ENCODE measurements around the gene SLC38A8.

Gene SLC38A8

GRCh38 chr16:84015399-84015798, 27.2 kb downstream of the SLC38A8 start:
- CTCF ChIA-PET = no interaction called here
- DNase-seq (ENCODE audit: extremely low spot score) = no peak
- POLR2A ChIA-PET = no interaction called here
- TF ChIP-seq CTCF (IDR thresholded peaks at IDR 0.05; ENCODE audit: control extremely low read depth, extremely low read depth, low read depth, missing control alignments) = no peak

GRCh38 chr16:84014570-84015327, 27.8 kb downstream of the SLC38A8 start:
- POLR2A ChIA-PET = no interaction called here
- TF ChIP-seq CTCF (IDR thresholded peaks at IDR 0.05; ENCODE audit: control extremely low read depth, extremely low read depth, low read depth, missing control alignments) = no peak
- CTCF ChIA-PET = interaction anchor here (1.1 kb wide), 2 partner anchors 72 to 491 kb away, joined by 3 read pairs; no protein-coding TSS in a partner anchor
- DNase-seq (ENCODE audit: extremely low spot score) = no peak

GRCh38 chr16:84013787-84014569, 28.6 kb downstream of the SLC38A8 start:
- POLR2A ChIA-PET = no interaction called here
- peak; percentile 73 for DNase-seq (ENCODE audit: extremely low spot score)
- CTCF ChIA-PET = interaction anchor here (1.1 kb wide), 2 partner anchors 73 to 492 kb away, joined by 3 read pairs; no protein-coding TSS in a partner anchor
- TF ChIP-seq CTCF (IDR thresholded peaks at IDR 0.05; ENCODE audit: control extremely low read depth, extremely low read depth, low read depth, missing control alignments) = no peak

- TF ChIP-seq CTCF (IDR thresholded peaks at IDR 0.05; ENCODE audit: control extremely low read depth, extremely low read depth, low read depth, missing control alignments) = no peak
- POLR2A ChIA-PET = no interaction called here
Observed at GRCh38 chr16:84009282-84009681, 33.3 kb downstream of the SLC38A8 start.

GRCh38 chr16:84007965-84008364, 34.6 kb downstream of the SLC38A8 start:
- DNase-seq (ENCODE audit: extremely low spot score) = no peak
- ChIA-PET CTCF (no interaction called here), POLR2A (no interaction called here)
- TF ChIP-seq CTCF (IDR thresholded peaks at IDR 0.05; ENCODE audit: control extremely low read depth, extremely low read depth, low read depth, missing control alignments) = no peak

More at GRCh38 chr16:84009282-84009681, 33.3 kb downstream of the SLC38A8 start:
- DNase-seq (ENCODE audit: extremely low spot score) = no peak
- CTCF ChIA-PET = no interaction called here

GRCh38 chr16:84007520-84007919, 35.1 kb downstream of the SLC38A8 start:
- ChIA-PET POLR2A (no interaction called here), CTCF (no interaction called here)
- DNase-seq (ENCODE audit: extremely low spot score) = no peak
- no peak for TF ChIP-seq CTCF (IDR thresholded peaks at IDR 0.05; ENCODE audit: control extremely low read depth, extremely low read depth, low read depth, missing control alignments)
